Mucosa of descending colon (tissue), 3 donors: ENCODE results near the gene MGAM2. TPM values are rescaled to one million over a fixed set of nuclear protein-coding genes. Genes with fewer than 3 reads are reported as not detected.

Experiments
- ATAC-seq: fragments of 200-7000 bp; cut with Tn5 transposase; one replicate; pipeline ENCODE4 v1.9.1; 2020; ENCODE audit warnings: mild to moderate bottlenecking, moderate library complexity
- DNase-seq, 3 donors: peaks; one replicate each; pipeline ENCODE4 v3.0.0-alpha.2; 2020
- H3K36me3 ChIP-seq: fragments of 200-600 bp; one replicate; pipeline ENCODE4 v1.8.0; 2021; ENCODE audit warnings: low read depth, mild to moderate bottlenecking
- H3K4me1 ChIP-seq: fragments of 200-600 bp; one replicate; pipeline ENCODE4 v1.8.0; 2021; ENCODE audit warnings: low read depth, mild to moderate bottlenecking
- H3K4me3 ChIP-seq: fragments of 200-600 bp; one replicate; pipeline ENCODE4 v1.8.0; 2021; ENCODE audit warnings: mild to moderate bottlenecking
- H3K9me3 ChIP-seq: fragments of 200-600 bp; one replicate; pipeline ENCODE4 v1.8.0; 2021; ENCODE audit warnings: mild to moderate bottlenecking
- CTCF ChIP-seq: fragments of 200-600 bp; IDR thresholded peaks from one replicate; pipeline ENCODE4 v1.8.0; 2022; ENCODE audit warnings: antibody characterized with exemption, mild to moderate bottlenecking
- intact Hi-C, 2 donors: fragments of 100-400 bp; cut with DNase I in 1 of 2; cut with micrococcal nuclease in 1 of 2; formaldehyde crosslinking; loops; one replicate each; pipeline versions ENCODE4 v1.11.0 to v1.11.1; 2022; cut with DNase I, micrococcal nuclease
- total RNA-seq, 3 donors: library from RNA; stranded (reverse); fragmentation: NEBNext Ultra II Directional in 2 of 3; extraction: Animal tissue kit (Norgen Biotek cat#: 25700) in 2 of 3; gene quantifications; one replicate each; pipeline versions ENCODE4 v1.2.1 to v1.2.4, GENCODE V29; 2021 to 2023
- donor health status: DM: no; HTN: no; CAD: no; lungs with moderate emphysema.
- donor health status: DM: no; HTN: no; CAD: no.
- donor health status: DM: no; HTN: yes; CAD: no.

MGAM2 gene
- total RNA-seq, 3 donors from 2014 or later = 11.8 to 33.2 (median 25.5) TPM

DNA sequence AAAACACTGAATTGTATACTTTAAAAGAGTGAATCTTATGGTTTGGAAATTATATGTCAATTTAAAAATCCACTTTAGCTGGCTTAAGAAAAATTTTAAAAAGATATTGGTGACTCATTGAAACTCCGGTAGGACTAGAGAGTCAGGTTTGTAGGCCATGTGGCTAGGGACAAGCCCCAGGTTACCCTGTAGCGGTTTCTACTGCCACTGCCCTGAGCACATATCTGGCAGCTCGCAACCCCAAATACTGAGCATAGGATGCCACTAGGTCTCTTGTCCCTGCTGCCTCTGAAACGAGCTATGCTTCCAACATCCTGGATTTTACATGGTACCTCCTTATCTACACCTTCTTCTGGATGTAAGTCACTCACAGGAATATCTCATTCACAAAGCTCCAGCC, 1.4 kb upstream of the MGAM2 start:
- intact Hi-C loops = no loop called here

DNA sequence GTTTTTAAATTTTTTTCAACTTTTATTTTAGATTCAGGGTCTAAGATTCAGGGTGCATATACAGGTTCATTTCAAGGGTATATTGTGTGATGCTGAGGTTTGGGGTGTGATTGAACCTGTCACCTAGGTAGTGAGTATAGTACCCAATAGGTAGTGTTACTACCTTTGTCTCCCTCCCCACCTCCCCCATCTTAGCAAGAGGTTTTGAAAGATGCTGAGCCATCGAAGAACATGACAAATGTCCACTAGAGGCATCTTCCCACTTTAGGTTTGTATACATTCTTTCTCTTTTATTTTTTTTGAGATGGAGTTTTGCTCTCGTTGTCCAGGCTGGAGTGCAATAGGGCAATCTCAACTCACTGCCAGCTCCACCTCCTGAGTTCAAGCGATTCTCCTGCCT, 880 bp upstream of the MGAM2 start:
- no peak for ATAC-seq
- Histone ChIP-seq H3K4me3 (no peak overlapping the region), H3K36me3 (no peaks in the 10 kb centered on the region), H3K4me1 (no peaks in the 10 kb centered on the region), H3K9me3 (no peaks in the 10 kb centered on the region)
- intact Hi-C loops = no loop called here
- no peak for TF ChIP-seq CTCF
- no peak for DNase-seq

More for the DNA sequence above, 1.4 kb upstream of the MGAM2 start:
- ATAC-seq = no peak
- no peak for DNase-seq
- H3K4me3 ChIP-seq = no peak overlapping the region
- no peaks in the 10 kb centered on the region for H3K36me3 ChIP-seq
- no peaks in the 10 kb centered on the region for H3K9me3 ChIP-seq
- TF ChIP-seq CTCF = no peak
- no peaks in the 10 kb centered on the region for H3K4me1 ChIP-seq

DNA sequence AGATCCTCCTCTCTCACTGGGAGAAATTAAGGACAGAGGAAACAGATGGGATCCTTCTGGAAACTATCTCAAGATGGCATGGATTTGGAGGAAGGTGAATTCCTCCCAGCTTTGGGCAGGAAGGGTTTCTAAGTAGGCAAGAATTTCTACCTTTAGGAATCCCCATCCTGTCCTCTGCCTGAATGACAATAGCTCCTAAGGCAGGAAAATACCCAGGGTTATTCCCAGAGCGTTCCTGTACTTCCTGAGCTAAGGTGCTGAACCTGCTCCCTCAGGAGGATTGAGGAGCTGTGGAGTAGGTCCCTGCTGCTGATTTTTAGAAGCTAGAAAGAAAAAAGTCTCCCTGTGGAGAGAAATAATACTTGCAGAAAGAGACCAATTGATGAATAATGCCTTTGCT, 568 bp downstream of the MGAM2 start:
- ATAC-seq = peak; percentile 47

DNA sequence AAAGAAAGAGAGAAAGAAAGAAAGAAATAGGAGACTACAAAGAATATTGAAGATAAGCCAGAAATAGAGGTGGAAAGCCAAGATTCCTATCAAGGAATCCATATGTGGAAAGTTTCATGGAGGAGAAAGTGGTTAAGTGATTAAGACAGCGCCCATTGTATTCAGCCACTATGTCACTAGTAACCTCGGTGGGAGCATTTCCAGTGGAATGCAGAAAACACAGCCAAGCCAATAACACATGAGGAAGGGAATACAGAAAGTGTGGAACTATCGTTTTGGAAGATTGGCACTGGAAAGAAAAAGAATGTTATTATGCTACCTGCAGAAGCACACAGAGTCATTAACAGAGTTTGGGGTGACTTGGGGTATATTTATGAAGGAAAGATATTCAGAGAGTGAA, 2.7 kb downstream of the MGAM2 start:
- H3K4me3 ChIP-seq = no peak overlapping the region
- ATAC-seq = no peak
- intact Hi-C loops = no loop called here

More for the DNA sequence above, 568 bp downstream of the MGAM2 start:
- no peak for DNase-seq
- Histone ChIP-seq H3K4me3 (no peak overlapping the region), H3K9me3 (no peaks in the 10 kb centered on the region), H3K36me3 (no peaks in the 10 kb centered on the region), H3K4me1 (no peaks in the 10 kb centered on the region)
- intact Hi-C loops = no loop called here
- no peak for TF ChIP-seq CTCF

GRCh38 chr7:142120524-142120923, 9.0 kb downstream of the MGAM2 start:
- intact Hi-C loops = no loop called here
- DNase-seq = no peak
- ATAC-seq = peak; percentile 74
- no peak overlapping the region for H3K4me3 ChIP-seq
- no peaks in the 10 kb centered on the region for H3K4me1 ChIP-seq
- TF ChIP-seq CTCF = no peak
- H3K36me3 ChIP-seq = no peaks in the 10 kb centered on the region
- H3K9me3 ChIP-seq = no peaks in the 10 kb centered on the region

More for the DNA sequence above, 2.7 kb downstream of the MGAM2 start:
- H3K4me1 ChIP-seq = no peaks in the 10 kb centered on the region
- no peaks in the 10 kb centered on the region for H3K9me3 ChIP-seq
- no peak for TF ChIP-seq CTCF
- DNase-seq = no peak
- no peaks in the 10 kb centered on the region for H3K36me3 ChIP-seq

DNA sequence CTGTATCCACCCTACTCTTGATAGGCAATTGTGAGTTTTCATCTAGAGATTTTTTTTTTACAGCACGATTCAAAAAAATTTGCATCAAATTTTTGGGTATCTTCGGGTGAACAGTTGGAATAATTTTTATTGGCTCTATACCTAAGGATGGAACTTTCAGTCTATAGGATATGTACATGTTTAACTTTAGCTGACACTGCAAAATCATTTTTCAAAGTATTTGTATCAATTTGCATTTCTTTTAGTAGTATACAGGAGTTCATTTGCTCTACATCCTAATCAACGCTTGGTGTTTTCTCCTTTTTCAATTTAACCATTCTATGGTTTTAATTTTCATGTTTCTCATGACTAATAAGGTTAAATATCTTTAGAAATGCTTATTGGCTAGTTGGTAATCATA, 11.7 kb downstream of the MGAM2 start:
- no peak for TF ChIP-seq CTCF
- Histone ChIP-seq H3K4me1 (no peaks in the 10 kb centered on the region), H3K9me3 (no peaks in the 10 kb centered on the region), H3K4me3 (no peak overlapping the region), H3K36me3 (no peaks in the 10 kb centered on the region)
- intact Hi-C loops = no loop called here
- DNase-seq = no peak
- no peak for ATAC-seq
